Measurements from ENCODE around the gene DPT.
"Not testable (repeated sequence)": the region's sequence is repeated elsewhere in the genome, so short reads cannot be mapped to it uniquely, and the experiment has no call there.

DPT gene

DNA sequence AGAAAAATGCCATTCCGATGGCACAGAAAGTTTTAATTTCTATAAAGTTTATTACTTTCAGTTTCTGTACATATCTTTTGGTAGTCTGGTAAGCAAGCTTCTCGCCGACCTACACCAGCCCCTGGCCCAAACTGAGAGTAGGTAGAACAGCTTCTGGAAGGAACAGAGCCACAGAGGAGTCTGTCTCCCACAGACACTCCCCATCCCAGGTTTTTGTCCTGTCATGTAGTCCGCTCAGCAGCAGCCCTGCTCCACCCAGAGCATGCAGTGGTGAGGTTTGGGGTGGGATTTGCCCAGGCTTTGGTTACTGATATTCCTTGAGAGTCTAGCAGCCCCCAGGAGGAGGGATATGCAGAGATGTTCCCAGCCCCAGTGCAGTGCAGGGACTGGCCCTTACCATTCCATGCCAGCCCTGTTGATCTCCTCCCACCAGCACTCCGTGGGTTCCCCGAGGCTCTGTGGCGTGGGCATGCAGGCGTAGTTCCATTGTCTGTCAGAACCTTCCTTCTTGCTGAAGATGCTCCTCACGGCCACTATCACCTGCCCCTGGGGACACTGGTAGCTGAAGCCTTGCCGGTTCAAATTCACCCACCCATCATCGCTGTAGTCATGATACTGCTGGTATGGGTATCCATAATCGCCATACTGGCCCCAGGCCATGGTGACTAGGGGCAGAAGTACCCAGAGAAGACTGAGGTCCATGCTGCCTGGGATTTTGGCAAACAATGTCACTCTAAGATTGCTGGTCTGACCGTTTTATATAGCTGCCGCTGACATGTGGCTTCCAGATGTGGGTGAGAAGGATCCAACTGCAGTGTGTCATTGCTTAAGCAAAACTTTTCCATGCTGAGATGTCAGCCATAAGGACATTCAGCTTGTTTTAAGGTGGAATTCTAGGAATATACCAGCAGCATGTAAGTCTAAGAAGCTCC, at the start of gene DPT:
DPT (minus strand) TSS at position 734 of the 932 bp plus-strand sequence; CDS start at position 702, 32 bp downstream.
- DNase-seq, result no peak

- DNase-seq, result no peak
Observed at GRCh38 chr1:168775366-168775765, 46.4 kb upstream of the DPT start.

- DNase-seq, result no peak
Observed at GRCh38 chr1:168774241-168774640, 45.2 kb upstream of the DPT start.

DNA sequence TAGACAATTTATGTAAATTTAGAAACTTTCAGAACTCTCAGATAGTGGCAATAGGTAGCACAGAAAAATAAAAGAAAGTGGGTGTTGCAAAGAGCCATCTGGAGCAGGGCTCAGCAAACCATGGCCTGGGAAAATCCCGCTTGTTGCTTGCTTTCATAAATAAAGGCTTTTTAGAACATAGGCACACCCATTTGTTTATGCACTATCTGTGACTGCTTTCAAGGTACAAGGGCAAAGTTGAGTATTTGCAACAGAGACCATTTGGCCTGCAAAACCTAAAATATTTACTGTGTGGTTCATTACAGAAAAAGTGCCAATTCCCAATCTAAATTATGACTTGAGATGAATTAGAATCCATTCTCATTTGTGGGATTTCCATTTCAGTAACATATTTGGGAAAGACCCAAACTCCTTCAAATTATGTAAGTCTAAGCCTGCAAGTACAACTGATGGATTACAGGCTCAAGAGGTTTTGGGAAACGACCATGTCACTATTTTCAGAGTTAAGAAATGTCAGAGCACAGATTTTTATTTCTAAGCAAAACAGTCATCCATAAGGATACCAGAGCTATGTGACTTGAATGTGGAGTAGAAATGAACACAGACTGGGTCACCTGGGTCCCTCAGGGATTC, 43.5 kb upstream of the DPT start:
- no peak for DNase-seq

DNA sequence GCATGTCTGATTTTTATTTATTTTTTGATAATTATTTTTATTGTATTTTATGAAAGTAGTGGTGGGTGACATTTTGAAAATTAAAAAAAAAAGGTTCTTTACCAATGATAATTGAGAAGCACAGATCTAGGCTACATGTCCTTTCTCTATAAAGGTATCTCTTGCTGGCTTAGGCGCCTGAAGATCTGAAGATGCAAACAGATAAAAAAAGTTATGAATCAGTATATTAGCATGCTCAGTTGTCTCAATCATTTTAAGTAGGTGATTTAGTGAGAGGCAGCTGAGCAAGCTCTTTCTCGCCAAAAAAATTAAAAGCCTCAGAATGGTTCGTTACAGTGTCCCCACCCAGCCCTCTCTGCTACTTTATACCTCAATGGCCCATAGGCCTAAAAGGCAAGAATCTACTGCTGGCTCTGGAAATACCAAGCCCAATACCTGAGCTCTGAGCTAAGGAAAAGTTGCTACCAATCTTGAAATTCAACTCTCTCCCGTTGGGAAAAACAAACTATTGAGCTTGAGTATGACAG, 42.2 kb upstream of the DPT start:
- DNase-seq, result no peak

- DNase-seq, result not testable (repeated sequence)
Observed at GRCh38 chr1:168769893-168770292, 40.9 kb upstream of the DPT start.

- DNase-seq, result no peak
Observed at GRCh38 chr1:168767894-168768584, 39.0 kb upstream of the DPT start.

DNA sequence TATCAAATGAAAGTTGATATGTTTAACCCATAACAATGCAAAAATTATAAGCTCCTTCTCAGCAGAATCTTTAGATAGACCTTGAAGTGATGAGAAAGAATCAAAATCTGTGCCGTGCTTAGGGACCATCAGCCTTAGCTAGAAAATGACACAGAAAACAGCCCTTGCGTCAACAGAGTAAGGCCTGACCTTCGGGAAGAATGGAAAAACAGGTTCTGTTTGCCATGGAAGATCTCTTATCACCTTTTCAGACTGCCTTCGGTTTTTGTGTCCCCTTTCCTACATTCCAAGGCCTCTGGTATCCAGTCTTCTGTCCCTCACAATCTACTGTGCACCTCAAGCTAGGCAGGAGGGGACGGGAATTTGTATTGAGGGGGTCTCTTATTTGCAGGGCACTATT, 37.6 kb upstream of the DPT start:
- no peak for DNase-seq

DNA sequence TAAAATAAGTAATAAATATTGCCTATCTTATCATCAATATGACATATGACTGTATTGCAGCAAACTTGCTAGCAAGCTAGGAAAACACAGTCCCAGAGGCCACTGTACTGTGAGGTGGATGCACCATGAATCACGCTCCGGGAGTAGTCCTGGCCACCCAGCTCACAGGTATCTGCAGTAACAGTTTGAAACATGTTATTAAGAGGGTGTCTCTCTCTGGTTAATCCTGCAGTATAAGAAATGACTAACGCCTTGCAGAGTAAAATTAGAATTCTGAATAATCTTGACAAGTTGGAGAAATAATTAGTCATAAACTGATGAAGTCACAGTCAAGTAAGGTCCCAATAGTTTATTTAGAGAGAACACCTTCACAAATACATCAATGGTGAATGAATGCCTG, 34.0 kb upstream of the DPT start:
- DNase-seq, result no peak

GRCh38 chr1:168762473-168762872, 33.5 kb upstream of the DPT start:
- DNase-seq, result no peak

- no peak for DNase-seq
Observed at GRCh38 chr1:168760781-168761180, 31.8 kb upstream of the DPT start.

DNA sequence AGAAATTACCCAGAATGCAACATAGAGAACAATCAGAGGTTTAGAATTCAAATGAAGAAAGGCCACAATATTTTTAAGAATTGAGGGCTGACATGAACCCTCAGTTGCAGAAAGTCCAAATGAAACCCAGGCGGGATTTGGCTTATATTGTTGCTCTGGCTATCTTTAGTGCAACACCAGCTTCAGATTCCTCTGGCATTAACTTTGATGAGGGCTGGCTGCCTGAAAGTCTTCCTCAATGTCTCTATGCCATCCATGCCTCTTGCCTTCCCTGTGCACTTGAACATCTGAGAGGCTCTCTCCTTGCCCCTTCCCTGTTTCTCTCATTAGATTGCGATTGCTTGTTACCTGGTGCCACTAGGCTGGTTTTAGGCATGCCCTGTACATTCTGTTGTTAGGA, 31.2 kb upstream of the DPT start:
- no peak for DNase-seq

GRCh38 chr1:168759077-168759476, 30.1 kb upstream of the DPT start:
- no peak for DNase-seq

GRCh38 chr1:168758503-168758902, 29.5 kb upstream of the DPT start:
- no peak for DNase-seq

DNA sequence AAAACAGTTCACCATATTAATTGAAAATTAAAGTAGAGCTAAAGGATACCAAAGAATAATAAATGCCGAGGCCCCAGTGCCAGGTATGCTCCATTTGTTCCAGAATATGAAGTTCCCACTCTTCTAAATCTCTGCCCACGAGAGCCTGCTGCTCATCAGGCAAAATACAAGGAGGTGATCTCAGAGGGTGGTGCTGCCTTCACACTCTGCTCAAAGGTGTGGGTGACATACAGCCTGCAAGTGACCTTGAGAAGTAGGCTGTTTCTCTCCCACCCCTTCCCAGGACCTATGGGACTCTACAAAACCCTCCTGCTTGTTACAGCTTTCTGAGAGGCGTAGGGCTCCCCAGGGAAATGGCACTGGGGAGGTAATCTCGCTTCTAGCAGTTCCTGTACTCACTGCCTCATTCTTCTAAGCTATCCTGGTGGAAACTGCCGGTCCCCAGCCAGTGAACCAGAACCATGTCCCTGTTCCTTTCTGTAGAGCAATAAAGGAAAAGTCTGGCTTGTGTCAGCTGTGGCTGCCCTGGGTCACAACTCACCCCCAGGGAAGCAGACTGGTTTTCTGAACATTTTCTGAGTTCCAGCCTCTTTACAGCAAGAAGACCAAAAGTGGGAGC, 26.9 kb upstream of the DPT start:
- DNase-seq, result no peak

- no peak for DNase-seq
Observed at GRCh38 chr1:168752171-168752832, 23.3 kb upstream of the DPT start.

DNA sequence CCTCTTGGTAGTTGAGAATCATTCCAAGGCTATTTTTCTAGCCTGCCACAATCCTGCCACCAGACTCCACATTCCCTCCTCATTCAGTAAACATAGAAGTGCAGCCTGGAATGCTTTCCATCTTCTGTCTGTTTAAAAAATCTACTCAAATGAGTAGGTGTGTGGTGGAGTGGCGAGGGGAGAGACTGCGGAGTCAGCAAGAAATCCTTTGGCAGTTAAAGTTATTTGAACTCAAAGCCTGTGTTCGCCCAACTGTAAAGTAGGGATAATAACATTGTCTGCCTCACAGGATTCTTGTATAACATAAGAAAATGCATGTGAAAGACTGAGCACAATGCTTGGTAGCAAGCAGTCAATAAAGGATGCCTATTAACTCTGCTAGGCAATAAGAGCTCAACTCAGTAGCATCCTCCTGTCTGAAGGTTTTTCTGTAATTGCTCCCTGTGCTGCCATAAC, 22.2 kb upstream of the DPT start:
- no peak for DNase-seq

GRCh38 chr1:168742994-168743650, 14.1 kb upstream of the DPT start:
- no peak for DNase-seq

GRCh38 chr1:168742386-168742785, 13.4 kb upstream of the DPT start:
- DNase-seq, result no peak

DNA sequence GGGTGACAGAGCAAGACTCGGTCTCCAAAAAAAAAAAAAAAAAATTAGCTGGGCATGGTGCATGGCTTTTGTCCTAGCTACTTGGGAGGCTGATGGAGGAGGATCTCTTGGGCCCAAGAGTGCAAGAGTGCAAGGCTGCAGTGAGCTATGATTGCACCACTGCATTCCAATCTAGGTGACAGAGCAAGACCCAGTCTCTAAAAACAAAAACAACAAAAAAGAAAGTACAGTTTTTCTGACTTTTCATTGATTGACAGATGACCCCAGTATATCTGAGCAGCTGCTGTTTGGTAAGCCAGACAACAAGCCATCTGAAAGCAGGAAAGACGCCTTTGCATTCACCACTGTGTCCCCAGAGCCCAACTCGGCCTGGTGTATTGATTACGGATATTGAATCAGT, 10.9 kb upstream of the DPT start:
- no peak for DNase-seq

- no peak for DNase-seq
Observed at GRCh38 chr1:168736520-168736919, 7.5 kb upstream of the DPT start.

GRCh38 chr1:168735974-168736373, 7.0 kb upstream of the DPT start:
- DNase-seq, result no peak

All from SHP77 treated with DMSO at 0.1 percent for 48 hours (cell line).